ENCODE data around the gene PRMT3. TPM values are rescaled to one million over a fixed set of nuclear protein-coding genes. Genes with fewer than 3 reads are reported as not detected.

Gene PRMT3
- total RNA-seq, 1 experiment from 2014 or later, result 31.4 TPM

- TF ChIP-seq ZNF512 (CRISPR knock-in tag; IDR thresholded peaks at IDR 0.05; ENCODE audit: borderline replicate concordance), result no peak
- TF ChIP-seq ZNF138 (CRISPR knock-in tag; conservative IDR thresholded peaks at IDR 0.05), result no peak
- TF ChIP-seq ESRRA (CRISPR knock-in tag; IDR thresholded peaks at IDR 0.05; ENCODE audit: borderline replicate concordance), result no peak
- 0 out of 2 replicates have a peak, but pooled peaks have one; percentile 43 for TF ChIP-seq FOXP4 (CRISPR knock-in tag; IDR thresholded peaks at IDR 0.05)
- TF ChIP-seq GTF2I (CRISPR knock-in tag; conservative IDR thresholded peaks at IDR 0.05), result no peak
- no peak for TF ChIP-seq ZNF396 (CRISPR knock-in tag; IDR thresholded peaks at IDR 0.05; ENCODE audit: borderline replicate concordance)
- peak; percentile 14; the same call in 1 of the 2 replicates for TF ChIP-seq FOXP1 (CRISPR knock-in tag; IDR thresholded peaks at IDR 0.05; ENCODE audit: borderline replicate concordance)
- TF ChIP-seq ERG (CRISPR knock-in tag; IDR thresholded peaks at IDR 0.05), result 0 out of 2 replicates have a peak, but pooled peaks have one; percentile 24
- 0 out of 2 replicates have a peak, but pooled peaks have one; percentile 61 for TF ChIP-seq ETV6 (CRISPR knock-in tag; IDR thresholded peaks at IDR 0.05)
- no peak for TF ChIP-seq NR2C2 (CRISPR knock-in tag; IDR thresholded peaks at IDR 0.05)
These were observed 45.0 kb upstream of the PRMT3 start (continued) for GRCh38 chr11:20342347-20343141.

- TF ChIP-seq ZNF219 (CRISPR knock-in tag; IDR thresholded peaks at IDR 0.05; ENCODE audit: borderline replicate concordance), result no peak
- no peak for TF ChIP-seq MAX (CRISPR knock-in tag; IDR thresholded peaks at IDR 0.05)
- no peak for TF ChIP-seq FOXJ3 (CRISPR knock-in tag; IDR thresholded peaks at IDR 0.05; ENCODE audit: borderline replicate concordance)
- TF ChIP-seq TCF7 (CRISPR knock-in tag; IDR thresholded peaks at IDR 0.05; ENCODE audit: low read depth), result no peak
- no peak for TF ChIP-seq ZNF396 (CRISPR knock-in tag; IDR thresholded peaks at IDR 0.05; ENCODE audit: borderline replicate concordance)
- TF ChIP-seq USF1 (CRISPR knock-in tag; IDR thresholded peaks at IDR 0.05), result no peak
- Mint-ChIP-seq H3K27ac (no peak overlapping the region), H3K27me3 (ENCODE audit: low read depth) (peaks cover 18% of the 10 kb centered on the region), H3K4me3 (no peak overlapping the region), H3K4me1 (0 out of 2 replicates have a peak, but pooled peaks cover 4% of the 10 kb centered on the region), H3K9me3 (no peaks in the 10 kb centered on the region), H3K36me3 (no peaks in the 10 kb centered on the region)
- ChIA-PET POLR2A (no interaction called here), CTCF (interaction anchor here (2.5 to 5.3 kb wide), 3 partner anchors 9 to 223 kb away, joined by 7 to 55 read pairs (median 28); no protein-coding TSS in a partner anchor)
- ATAC-seq, result no peak
- DNase-seq (ENCODE audit: low spot score), result no peak
These were observed 36.4 kb upstream of the PRMT3 start for GRCh38 chr11:20351136-20351535.

GRCh38 chr11:20351751-20352262 is 35.7 kb upstream of the PRMT3 start:
- Mint-ChIP-seq H3K36me3 (no peaks in the 10 kb centered on the region), H3K27me3 (ENCODE audit: low read depth) (peaks cover 19% of the 10 kb centered on the region), H3K9me3 (no peaks in the 10 kb centered on the region), H3K4me3 (no peak overlapping the region), H3K4me1 (0 out of 2 replicates have a peak, but pooled peaks cover 4% of the 10 kb centered on the region), H3K27ac (no peak overlapping the region)
- DNase-seq (ENCODE audit: low spot score) (no peak), ATAC-seq (no peak)
- POLR2A ChIA-PET, result no interaction called here
- CTCF ChIA-PET, result interaction anchor here (0.9 to 5.3 kb wide), 6 partner anchors 9 to 224 kb away, joined by 3 to 55 read pairs (median 18); no protein-coding TSS in a partner anchor
- TF ChIP-seq ATF6 (CRISPR knock-in tag; IDR thresholded peaks at IDR 0.05) (no peak), ESRRA (CRISPR knock-in tag; IDR thresholded peaks at IDR 0.05; ENCODE audit: borderline replicate concordance) (no peak), ZNF416 (CRISPR knock-in tag; IDR thresholded peaks at IDR 0.05) (no peak), SP1 (CRISPR knock-in tag; conservative IDR thresholded peaks at IDR 0.05) (no peak), CREB1 (CRISPR knock-in tag; IDR thresholded peaks at IDR 0.05) (no peak), AR (CRISPR knock-in tag; IDR thresholded peaks at IDR 0.05) (no peak), TCF7 (CRISPR knock-in tag; IDR thresholded peaks at IDR 0.05; ENCODE audit: low read depth) (no peak), NR1H2 (CRISPR knock-in tag; IDR thresholded peaks at IDR 0.05) (no peak)

Data from WTC11 (cell line).